ENCODE results near the gene GPHA2. TPM values are rescaled to one million over a fixed set of nuclear protein-coding genes. Genes with fewer than 3 reads are reported as not detected.
"Not testable (repeated sequence)": the region's sequence is repeated elsewhere in the genome, so short reads cannot be mapped to it uniquely, and the experiment has no call there.

GPHA2 gene
- not detected for total RNA-seq
- long read RNA-seq, result 0 reads

DNA sequence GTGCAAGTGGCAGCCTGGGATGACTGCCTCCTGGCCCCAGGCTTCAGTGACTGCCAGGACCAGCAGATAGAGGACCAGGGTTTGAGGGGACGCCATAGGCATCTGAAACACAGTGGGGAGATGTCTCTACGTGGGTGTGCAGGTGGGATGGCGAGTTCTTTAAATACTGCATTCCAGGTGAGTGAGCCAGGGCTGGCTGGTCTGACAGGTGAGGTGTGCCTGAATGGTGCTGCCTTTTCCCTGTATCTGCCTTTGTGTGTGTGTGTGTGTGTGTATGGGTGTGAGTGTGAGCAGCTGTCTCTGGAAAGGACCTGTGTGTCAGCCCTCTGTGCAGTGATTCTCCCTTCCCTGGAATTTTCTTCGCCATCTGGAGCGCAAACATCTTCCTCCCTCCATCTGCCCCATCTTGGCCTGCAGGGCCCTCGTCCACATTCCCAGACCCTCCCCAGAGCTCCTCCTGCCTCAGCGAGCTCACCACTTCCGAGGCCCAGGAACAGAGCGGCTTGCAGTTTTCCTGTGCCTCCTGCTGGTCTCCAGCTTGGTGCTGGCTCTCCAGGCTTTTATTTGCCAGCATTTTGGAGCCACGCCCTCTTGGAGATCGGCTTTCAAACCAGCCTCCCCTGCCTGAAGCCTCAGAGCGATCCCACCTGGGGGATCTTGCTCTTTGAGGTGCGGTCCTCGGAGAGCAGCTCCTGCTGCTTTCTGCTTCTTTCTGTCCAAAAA, at the start of gene GPHA2:
Gene GPHA2 (minus strand): TSS at position 535 of the 723 bp plus-strand sequence. CDS start 433 bp downstream, at position 102.
- DNase-seq (ENCODE audit: low spot score), result no peak
- intact Hi-C loops (cut with DNase I), result no loop called here

DNA sequence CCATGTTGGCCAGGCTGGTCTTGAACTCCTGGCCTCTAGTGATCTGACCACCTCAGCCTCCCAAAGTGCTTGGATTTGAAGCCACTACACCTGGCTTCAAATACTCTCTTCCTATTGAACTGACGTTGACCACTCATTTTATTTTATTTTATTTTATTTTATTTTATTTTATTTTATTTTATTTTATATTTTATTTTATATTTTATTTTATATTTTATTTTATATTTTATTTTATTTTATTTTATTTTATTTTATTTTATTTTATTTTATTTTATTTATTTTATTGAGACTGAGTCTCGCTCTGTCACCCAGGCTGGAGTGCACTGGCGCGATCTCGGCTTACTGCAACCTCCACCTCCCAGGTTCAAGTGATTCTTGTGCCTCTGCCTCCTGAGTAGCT, 47.6 kb upstream of the GPHA2 start:
- intact Hi-C loops (cut with DNase I); DNase-seq (ENCODE audit: low spot score): not testable (repeated sequence)

- intact Hi-C loops (cut with DNase I), result no loop called here
- no peak for DNase-seq (ENCODE audit: low spot score)
These were observed 41.0 kb upstream of the GPHA2 start for GRCh38 chr11:64976651-64977050.

DNA sequence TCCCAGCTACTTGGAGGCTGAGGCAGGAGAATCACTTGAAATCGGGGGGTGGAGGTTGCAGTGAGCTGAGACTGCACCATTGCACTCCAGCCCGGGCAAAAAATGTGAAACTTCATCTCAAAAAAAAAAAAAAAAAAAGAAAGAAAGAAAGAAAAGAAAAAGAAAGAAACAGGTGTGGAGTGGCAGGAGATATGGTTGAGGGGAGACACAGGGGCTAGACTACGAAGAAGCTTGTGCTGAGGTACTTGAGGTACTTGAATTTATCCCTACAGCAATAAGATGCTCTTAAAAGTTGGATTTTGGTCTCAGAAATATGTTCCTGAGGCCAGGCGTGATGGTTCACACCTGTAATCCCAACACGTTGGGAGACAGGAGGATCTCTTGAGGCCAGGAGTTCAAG, 38.4 kb upstream of the GPHA2 start:
- intact Hi-C loops (cut with DNase I), result no loop called here
- no peak for DNase-seq (ENCODE audit: low spot score)

DNA sequence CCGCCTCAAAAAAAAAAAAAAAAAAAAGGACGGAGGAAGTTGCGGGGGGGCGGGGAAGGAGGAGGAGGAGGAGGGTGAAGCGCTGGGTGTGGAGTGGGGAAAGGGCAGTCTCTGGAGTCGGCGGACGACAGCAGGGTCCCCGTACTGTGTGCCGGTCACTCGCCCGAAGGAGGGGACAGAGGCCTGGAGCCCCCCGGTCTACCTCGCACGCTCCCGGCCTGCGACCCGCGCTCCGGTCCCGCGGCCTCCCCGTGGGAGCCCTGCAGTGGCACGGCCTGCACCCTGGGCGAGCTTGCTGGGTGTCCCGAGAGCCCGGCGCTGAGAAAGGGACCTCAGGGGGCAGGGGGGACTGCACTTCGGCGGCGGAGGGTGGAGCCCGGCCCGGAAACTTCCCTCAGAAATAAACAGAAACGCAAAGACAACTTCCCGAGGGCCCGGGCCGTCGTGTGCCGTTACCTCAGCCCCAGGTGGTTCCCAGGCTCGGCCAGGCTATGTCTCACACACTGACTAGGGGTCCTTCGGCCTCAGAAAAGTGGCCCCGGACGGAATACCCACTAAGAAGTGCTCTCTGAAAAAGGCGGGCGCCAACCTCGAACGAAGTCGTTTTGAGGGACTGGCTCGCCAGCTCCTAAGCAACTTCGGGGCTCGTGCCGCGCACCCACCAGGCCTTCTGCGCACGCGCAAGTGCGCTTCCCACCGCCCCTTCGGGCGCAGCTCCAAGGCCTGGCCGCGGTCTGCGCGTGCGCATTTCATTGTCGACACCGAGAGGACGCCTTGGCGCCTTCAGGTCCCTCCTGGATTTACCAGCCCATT, 35.9 kb upstream of the GPHA2 start, which contains the start of gene MAJIN:
Gene MAJIN (minus strand): TSS at position 688 of the 813 bp plus-strand sequence. CDS start 12,703 bp downstream, outside the sequence.
- DNase-seq (ENCODE audit: low spot score), result peak; percentile 94
- intact Hi-C loops (cut with DNase I), result no loop called here

GRCh38 chr11:64970731-64971151, 35.0 kb upstream of the GPHA2 start:
- DNase-seq (ENCODE audit: low spot score), result no peak
- intact Hi-C loops (cut with DNase I), result no loop called here

DNA sequence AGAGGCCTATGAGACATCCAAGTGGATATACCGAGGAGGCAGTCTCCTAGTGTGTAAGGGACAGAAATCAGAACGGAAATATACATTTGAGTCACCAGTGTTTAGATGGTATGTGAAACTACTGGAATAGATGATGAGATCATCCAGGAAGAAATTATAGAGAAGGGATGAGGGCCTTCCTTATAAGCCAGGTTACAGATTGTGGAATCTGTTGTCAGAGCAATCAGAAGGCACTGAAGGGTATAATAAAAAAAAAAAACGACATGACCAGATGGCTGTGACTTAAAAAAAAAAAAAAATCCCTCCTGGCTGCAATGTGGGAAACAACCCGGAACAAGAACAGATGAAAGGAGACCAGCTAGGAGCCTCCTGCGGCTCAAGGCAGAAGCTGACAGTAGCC, 33.5 kb upstream of the GPHA2 start:
- DNase-seq (ENCODE audit: low spot score), result no peak
- intact Hi-C loops (cut with DNase I), result no loop called here

GRCh38 chr11:64967375-64967774, 31.7 kb upstream of the GPHA2 start:
- intact Hi-C loops (cut with DNase I), result no loop called here
- no peak for DNase-seq (ENCODE audit: low spot score)

GRCh38 chr11:64963072-64963631, 27.5 kb upstream of the GPHA2 start:
- intact Hi-C loops (cut with DNase I), result no loop called here
- DNase-seq (ENCODE audit: low spot score), result no peak

GRCh38 chr11:64960719-64961118, 25.0 kb upstream of the GPHA2 start:
- DNase-seq (ENCODE audit: low spot score), result no peak
- intact Hi-C loops (cut with DNase I), result no loop called here

- intact Hi-C loops (cut with DNase I), result no loop called here
- DNase-seq (ENCODE audit: low spot score), result no peak
These were observed 23.8 kb upstream of the GPHA2 start for GRCh38 chr11:64959498-64959897.

- no peak for DNase-seq (ENCODE audit: low spot score)
- intact Hi-C loops (cut with DNase I), result no loop called here
These were observed 18.5 kb upstream of the GPHA2 start for GRCh38 chr11:64954201-64954600.

- intact Hi-C loops (cut with DNase I), result no loop called here
- DNase-seq (ENCODE audit: low spot score), result no peak
These were observed 15.8 kb upstream of the GPHA2 start for GRCh38 chr11:64951529-64951928.

DNA sequence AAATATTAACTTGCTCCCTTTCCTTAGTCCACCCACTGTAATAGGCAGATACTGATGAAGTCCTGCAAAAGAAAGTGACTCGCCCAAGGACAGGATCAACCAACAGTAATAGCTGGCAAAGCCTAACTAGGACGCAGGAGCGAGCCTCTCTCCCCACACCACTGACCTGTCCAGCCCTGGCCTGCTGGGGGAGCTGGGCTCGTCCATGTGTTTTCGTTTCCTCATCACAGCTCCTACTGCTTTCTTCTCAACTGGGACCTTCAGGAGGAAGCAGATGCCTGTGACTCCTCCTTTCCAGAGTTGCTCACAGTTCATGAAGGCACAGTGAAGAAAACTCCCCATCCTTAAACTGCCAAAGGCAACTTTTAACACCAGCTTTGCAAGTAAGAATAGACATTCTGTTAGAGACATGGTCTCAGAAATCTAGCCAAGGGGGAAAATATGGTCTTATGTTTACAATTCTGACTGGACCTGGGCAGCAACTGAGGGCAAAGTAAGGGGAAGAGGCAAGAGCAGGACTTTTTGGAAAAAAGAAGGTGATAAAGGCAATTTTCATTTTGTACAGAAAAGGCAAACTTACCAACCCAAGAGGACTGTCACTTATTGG, 11.6 kb upstream of the GPHA2 start:
- intact Hi-C loops (cut with DNase I), result no loop called here
- DNase-seq (ENCODE audit: low spot score), result no peak

GRCh38 chr11:64936539-64936938, 846 bp upstream of the GPHA2 start:
- intact Hi-C loops (cut with DNase I), result no loop called here
- no peak for DNase-seq (ENCODE audit: low spot score)

DNA sequence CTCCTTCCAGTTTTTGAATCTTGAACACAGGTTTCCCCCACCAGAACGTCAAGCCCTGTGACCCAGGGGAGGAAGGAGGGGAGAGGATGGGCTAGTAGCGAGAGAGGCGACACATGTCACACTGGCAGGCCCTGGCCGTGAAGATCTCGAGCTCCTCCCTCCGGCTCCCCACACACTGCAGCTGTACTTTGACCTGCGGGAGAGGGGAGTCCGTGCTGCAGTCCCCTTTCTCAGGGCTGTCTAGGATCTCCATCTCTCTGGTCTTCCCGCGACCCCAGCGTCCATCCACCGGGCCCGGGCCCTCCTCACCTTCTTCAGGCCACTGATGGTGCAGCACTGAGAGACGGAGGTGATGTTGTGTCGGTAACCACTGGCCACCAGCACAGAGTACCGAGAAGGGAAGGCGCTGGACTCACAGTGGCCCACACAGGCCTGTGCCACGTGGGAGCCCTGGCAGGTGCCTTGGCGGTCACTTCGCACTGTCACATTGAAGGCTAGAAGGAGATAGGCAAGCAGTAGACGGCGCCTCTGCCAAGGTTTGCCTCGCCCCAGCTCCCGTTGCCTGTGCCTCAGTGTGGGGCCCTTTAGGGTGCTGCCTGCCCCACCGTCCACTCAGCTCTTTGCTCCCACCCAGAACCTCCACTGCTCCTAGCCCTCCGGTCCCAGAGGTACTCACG, 873 bp downstream of the GPHA2 start:
- intact Hi-C loops (cut with DNase I), result no loop called here
- no peak for DNase-seq (ENCODE audit: low spot score)

DNA sequence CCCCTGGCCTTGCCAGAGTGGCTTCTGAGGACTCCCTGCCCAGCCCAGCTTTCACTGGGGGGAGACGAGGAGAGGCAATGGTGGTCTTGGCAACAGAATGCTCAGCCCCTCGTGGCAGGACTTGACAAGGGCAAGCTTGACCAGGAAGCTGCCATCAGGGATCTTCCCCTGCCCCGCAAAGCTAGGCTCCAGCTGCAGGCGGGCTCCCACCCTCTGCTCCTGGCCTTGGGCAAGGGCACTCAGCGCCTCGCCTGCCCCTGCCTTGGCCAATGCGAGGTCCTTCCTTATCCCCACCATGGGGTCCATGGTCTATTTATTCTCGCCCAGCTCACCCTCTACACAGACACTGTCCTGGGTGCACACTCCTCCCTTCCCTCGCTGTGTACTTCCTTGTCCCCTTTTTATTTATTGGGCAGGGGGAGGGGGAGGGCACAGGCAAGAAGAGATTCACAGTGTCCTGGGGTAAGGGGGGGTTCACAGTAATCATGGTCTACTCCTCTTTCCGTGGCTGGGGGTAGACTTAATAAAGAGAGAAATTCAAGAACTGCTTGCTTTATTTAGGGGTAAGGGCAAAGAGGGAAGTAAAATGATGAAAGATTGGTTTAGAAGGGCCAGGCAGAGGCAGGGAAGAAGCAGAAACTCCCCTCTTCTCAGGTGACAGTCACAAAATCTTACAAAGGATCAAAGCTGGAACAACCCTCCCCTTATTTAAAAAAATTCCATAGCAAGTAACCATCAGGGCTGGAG, 1.6 kb downstream of the GPHA2 start:
- intact Hi-C loops (cut with DNase I), result no loop called here
- no peak for DNase-seq (ENCODE audit: low spot score)

DNA sequence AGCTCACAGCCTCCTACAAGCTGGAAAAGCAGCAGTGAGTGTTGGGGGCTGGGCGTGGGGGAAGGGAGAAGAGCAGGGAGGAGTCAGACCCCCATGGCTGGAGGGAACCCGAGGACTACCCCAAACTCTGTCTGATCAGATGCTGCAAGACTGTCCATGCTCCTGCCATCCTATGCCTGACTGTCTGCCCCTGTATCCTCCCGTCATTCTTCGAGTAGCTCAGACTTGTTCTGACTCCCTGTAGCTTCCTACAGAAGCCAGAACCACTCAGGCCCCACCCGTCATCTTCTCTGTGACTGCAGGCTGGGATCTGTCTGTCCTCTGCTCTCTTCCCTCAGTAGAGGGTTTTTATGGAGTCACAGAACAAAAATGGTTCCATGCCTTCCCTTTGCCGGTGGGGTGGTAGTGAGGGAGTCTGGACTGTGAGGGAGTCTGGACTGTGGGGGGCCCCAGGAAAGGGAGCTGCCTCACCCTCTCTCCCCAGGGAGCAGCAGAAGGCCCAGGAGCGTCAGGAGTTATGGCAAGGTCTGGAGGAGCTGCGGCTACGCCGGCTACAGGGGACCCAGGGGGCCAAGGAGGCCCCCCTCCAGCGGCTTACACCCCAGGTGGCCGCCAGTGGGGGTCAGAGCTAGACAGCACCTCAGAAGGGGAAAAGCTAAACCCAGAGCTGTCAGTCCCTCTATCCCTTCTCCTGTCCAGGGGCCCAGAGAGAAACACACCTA, 2.3 kb downstream of the GPHA2 start:
- DNase-seq (ENCODE audit: low spot score), result no peak
- intact Hi-C loops (cut with DNase I), result no loop called here
